Measurements from ENCODE around the gene KRT20. TPM values are rescaled to one million over a fixed set of nuclear protein-coding genes. Genes with fewer than 3 reads are reported as not detected.

KRT20 gene
- total and polyA plus RNA-seq, 2 experiments from 2014 or later, result not detected

DNA sequence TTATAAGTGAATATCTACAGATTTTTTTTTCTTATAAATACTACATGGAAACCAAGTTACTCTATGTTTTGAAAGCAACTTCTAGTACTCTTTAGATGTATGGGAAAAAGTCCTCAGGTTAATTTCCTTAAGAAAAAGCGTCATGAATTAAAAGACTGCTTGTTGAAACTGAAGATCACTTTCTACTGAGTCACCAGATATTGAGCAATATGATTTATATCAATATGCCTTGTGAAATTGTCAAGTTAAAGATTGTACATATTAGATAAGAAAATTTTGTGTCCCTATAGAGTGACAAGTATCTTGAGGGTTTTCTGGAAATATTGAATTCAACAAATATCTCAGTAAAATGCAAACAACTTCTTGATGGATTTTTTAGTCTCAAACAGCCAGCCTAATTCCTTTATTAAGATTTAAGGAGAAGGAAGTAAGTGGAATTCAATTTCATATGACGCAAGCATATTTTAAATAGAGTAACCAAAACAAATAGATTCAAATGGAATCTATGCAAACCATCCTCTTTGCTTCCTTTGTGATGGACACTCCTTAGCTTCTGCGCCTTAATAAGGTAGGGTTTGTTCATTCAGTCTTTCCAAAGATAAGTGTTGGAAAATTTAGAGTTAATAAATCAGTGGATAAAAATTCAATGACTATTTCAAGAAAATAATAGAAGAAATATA lies 34.6 kb downstream of the KRT20 start:
- TF ChIP-seq CREB1 (CRISPR knock-in tag; IDR thresholded peaks at IDR 0.05; ENCODE audit: low read depth) (no peak), ZNF331 (CRISPR knock-in tag; IDR thresholded peaks at IDR 0.05; ENCODE audit: low read depth) (no peak), ETS1 (IDR thresholded peaks at IDR 0.05) (no peak), POLR2AphosphoS5 (IDR thresholded peaks at IDR 0.05; ENCODE audit: low read depth) (no peak), EZH2 (IDR thresholded peaks at IDR 0.05; ENCODE audit: low read depth, unreplicated experiment) (no peak), STAT1 (IDR thresholded peaks at IDR 0.05; ENCODE audit: unreplicated experiment) (no peak), JUNB (IDR thresholded peaks at IDR 0.05; ENCODE audit: unreplicated experiment) (no peak), ZNF462 (CRISPR knock-in tag; IDR thresholded peaks at IDR 0.05) (no peak), EZH2phosphoT487 (IDR thresholded peaks at IDR 0.05; ENCODE audit: unreplicated experiment) (no peak), ZNF114 (CRISPR knock-in tag; IDR thresholded peaks at IDR 0.05) (no peak), NANOG (IDR thresholded peaks at IDR 0.05; ENCODE audit: borderline replicate concordance) (no peak)
- TF ChIP-seq, protein P1, sequence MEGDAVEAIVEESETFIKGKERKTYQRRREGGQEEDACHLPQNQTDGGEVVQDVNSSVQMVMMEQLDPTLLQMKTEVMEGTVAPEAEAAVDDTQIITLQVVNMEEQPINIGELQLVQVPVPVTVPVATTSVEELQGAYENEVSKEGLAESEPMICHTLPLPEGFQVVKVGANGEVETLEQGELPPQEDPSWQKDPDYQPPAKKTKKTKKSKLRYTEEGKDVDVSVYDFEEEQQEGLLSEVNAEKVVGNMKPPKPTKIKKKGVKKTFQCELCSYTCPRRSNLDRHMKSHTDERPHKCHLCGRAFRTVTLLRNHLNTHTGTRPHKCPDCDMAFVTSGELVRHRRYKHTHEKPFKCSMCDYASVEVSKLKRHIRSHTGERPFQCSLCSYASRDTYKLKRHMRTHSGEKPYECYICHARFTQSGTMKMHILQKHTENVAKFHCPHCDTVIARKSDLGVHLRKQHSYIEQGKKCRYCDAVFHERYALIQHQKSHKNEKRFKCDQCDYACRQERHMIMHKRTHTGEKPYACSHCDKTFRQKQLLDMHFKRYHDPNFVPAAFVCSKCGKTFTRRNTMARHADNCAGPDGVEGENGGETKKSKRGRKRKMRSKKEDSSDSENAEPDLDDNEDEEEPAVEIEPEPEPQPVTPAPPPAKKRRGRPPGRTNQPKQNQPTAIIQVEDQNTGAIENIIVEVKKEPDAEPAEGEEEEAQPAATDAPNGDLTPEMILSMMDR (conservative IDR thresholded peaks at IDR 0.05; ENCODE audit: low read depth in 2 of 2), result no peak
- TF ChIP-seq, protein P2, sequence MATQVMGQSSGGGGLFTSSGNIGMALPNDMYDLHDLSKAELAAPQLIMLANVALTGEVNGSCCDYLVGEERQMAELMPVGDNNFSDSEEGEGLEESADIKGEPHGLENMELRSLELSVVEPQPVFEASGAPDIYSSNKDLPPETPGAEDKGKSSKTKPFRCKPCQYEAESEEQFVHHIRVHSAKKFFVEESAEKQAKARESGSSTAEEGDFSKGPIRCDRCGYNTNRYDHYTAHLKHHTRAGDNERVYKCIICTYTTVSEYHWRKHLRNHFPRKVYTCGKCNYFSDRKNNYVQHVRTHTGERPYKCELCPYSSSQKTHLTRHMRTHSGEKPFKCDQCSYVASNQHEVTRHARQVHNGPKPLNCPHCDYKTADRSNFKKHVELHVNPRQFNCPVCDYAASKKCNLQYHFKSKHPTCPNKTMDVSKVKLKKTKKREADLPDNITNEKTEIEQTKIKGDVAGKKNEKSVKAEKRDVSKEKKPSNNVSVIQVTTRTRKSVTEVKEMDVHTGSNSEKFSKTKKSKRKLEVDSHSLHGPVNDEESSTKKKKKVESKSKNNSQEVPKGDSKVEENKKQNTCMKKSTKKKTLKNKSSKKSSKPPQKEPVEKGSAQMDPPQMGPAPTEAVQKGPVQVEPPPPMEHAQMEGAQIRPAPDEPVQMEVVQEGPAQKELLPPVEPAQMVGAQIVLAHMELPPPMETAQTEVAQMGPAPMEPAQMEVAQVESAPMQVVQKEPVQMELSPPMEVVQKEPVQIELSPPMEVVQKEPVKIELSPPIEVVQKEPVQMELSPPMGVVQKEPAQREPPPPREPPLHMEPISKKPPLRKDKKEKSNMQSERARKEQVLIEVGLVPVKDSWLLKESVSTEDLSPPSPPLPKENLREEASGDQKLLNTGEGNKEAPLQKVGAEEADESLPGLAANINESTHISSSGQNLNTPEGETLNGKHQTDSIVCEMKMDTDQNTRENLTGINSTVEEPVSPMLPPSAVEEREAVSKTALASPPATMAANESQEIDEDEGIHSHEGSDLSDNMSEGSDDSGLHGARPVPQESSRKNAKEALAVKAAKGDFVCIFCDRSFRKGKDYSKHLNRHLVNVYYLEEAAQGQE (IDR thresholded peaks at IDR 0.05; ENCODE audit: unreplicated experiment), result no peak
- Histone ChIP-seq H3K4me3 (no peak overlapping the region), H2AFZ (no peak overlapping the region), H3K4me2 (no peak overlapping the region), H3K79me2 (replicated peaks; ENCODE audit: insufficient read depth) (no peaks in the 10 kb centered on the region), H3K27me3 (ENCODE audit: insufficient read depth) (peaks cover 1% of the 10 kb centered on the region; the same call in 1 of the 2 replicates), H3K4me1 (ENCODE audit: insufficient read depth) (peaks cover 8% of the 10 kb centered on the region), H4K20me1 (replicated peaks; ENCODE audit: insufficient read depth) (no peaks in the 10 kb centered on the region), H3F3A (replicated peaks; ENCODE audit: low read depth) (no peaks in the 10 kb centered on the region; the same call in 1 of the 2 replicates), H3K36me3 (ENCODE audit: insufficient read depth) (no peaks in the 10 kb centered on the region), H3K9me2 (ENCODE audit: insufficient read depth) (no peaks in the 10 kb centered on the region), H3K27ac (ENCODE audit: low read depth) (no peak overlapping the region)
- no peak overlapping the region for H3K4me3 Mint-ChIP-seq
- ATAC-seq (no peak), DNase-seq (ENCODE audit: low spot score) (no peak)
- no peaks in the 10 kb centered on the region for H3K9me3 Mint-ChIP-seq
- no peak overlapping the region for H3K27ac Mint-ChIP-seq
- H3K36me3 Mint-ChIP-seq (ENCODE audit: low read depth), result no peaks in the 10 kb centered on the region
- peaks cover 2% of the 10 kb centered on the region for H3K27me3 Mint-ChIP-seq (ENCODE audit: insufficient read depth, low read depth, poor library complexity)
- H3K4me1 Mint-ChIP-seq, result peaks cover 18% of the 10 kb centered on the region

All from GM23338 (cell line).